Mesothelial cell of epicardium (in vitro differentiated cells): ENCODE data around the gene PDXP. TPM values are rescaled to one million over a fixed set of nuclear protein-coding genes. Genes with fewer than 3 reads are reported as not detected.

Experiments used
- DNase-seq, 2 experiments: peaks; one replicate each; pipeline ENCODE4 v3.0.0; 2021; ENCODE audit warnings: low spot score in 2 of 2; ENCODE audit not compliant: unreplicated experiment in 2 of 2
- H3K27ac Mint-ChIP-seq: 2 replicates; pipeline ENCODE4 v1.8.0; 2021; ENCODE audit warnings: mixed read lengths
- H3K27me3 Mint-ChIP-seq: 2 replicates; pipeline ENCODE4 v1.8.0; 2021; ENCODE audit warnings: low read depth, mixed read lengths
- H3K36me3 Mint-ChIP-seq: 2 replicates; pipeline ENCODE4 v1.8.0; 2021; ENCODE audit warnings: mixed read lengths
- H3K4me1 Mint-ChIP-seq: 2 replicates; pipeline ENCODE4 v1.8.0; 2021; ENCODE audit warnings: mixed read lengths
- H3K4me3 Mint-ChIP-seq: 2 replicates; pipeline ENCODE4 v1.8.0; 2021; ENCODE audit warnings: mild to moderate bottlenecking, moderate library complexity, mixed read lengths
- H3K9me3 Mint-ChIP-seq: 2 replicates; pipeline ENCODE4 v1.8.0; 2021; ENCODE audit warnings: mixed read lengths
- CTCF ChIP-seq: fragments of 200-600 bp; sonication (generic); IDR thresholded peaks from one replicate; pipeline ENCODE4 v1.5.0; 2021; ENCODE audit warnings: antibody characterized with exemption; ENCODE audit not compliant: unreplicated experiment
- total RNA-seq: library from RNA; stranded (reverse); gene quantifications from 3 replicates; pipeline ENCODE4 v1.2.1, GENCODE V29; 2021

PDXP gene
- total RNA-seq, 1 donor from 2014 or later = 15.6 TPM

DNA sequence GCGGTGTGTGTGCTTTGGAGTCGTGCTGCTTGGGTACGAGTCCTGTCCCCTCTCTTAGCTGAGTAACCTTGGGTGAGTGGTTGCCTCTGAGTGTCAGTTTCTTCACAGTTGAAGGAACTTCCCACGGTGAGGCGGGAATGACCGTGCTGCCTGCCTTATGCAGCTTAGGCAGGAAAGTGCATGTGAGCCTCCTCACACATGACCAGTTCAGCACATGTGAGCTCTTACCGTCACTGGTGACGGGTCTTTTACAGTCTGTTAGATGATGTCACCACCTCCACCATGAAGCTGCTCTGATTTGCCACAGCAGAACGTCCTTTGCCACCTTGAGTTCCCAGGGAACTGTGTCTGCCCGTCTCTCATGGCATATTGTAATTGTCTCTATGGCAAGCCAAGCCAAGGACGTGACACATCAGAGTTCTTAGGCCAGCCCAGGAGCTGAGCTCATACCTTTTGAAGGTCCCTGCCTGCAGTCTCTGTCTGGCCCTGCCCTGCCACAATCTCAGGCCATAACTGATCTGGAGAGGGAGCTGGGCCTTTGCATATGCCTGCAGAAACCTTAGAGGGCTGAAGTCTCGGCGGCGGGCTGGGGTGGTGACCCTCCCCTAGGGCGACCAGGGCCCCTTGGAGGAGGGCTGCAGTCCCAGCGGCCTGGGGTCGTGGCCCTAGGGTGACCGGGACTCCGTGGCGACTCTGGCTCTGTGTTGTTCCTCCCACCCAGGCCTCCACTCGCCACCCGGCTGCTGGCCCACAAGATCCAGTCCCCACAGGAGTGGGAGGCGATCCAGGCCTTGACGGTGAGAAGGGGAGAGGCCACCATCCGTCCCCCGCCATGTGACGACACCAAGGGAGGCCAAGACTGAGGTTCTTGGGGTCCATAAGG lies 42.1 kb upstream of the PDXP start:
- Mint-ChIP-seq H3K4me1 (peaks cover 6% of the 10 kb centered on the region), H3K4me3 (no peak overlapping the region), H3K9me3 (no peaks in the 10 kb centered on the region), H3K36me3 (peaks cover 20% of the 10 kb centered on the region), H3K27ac (no peak overlapping the region), H3K27me3 (no peaks in the 10 kb centered on the region)
- TF ChIP-seq CTCF = no peak
- DNase-seq = no peak

- Mint-ChIP-seq H3K36me3 (peaks cover 22% of the 10 kb centered on the region), H3K27ac (no peak overlapping the region), H3K4me3 (no peak overlapping the region), H3K4me1 (peaks cover 6% of the 10 kb centered on the region), H3K9me3 (no peaks in the 10 kb centered on the region), H3K27me3 (no peaks in the 10 kb centered on the region)
- DNase-seq = no peak
- no peak for TF ChIP-seq CTCF
These were observed 41.1 kb upstream of the PDXP start for GRCh38 chr22:37617431-37617830.

DNA sequence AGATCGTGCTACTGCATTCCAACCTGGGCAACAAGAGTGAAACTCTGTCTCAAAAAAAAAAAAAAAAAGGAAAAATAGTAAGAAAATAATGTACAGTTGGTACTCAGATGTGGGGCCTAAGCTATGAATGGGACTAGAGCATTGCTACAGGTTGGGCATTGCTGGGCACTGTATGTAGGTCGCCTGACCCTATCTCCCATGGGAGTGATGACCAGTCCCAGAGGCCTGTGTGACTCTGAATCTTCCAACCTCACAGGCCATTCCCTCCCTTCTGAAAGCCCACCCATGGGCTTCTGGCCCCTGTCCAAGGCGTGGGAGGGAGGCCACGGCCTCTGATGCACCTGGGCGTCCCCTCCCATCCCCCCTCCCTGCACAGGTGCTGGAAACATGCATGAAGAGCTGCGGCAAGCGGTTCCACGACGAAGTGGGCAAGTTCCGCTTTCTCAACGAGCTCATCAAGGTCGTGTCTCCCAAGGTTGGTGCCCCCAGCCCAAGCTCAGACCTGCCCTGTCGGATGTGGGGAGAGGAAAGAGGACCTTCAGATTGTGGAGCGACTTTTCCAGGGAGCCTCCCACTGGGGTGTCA lies 40.4 kb upstream of the PDXP start:
- TF ChIP-seq CTCF = no peak
- Mint-ChIP-seq H3K27ac (no peak overlapping the region), H3K4me1 (peaks cover 6% of the 10 kb centered on the region), H3K36me3 (peaks cover 23% of the 10 kb centered on the region), H3K4me3 (no peak overlapping the region), H3K27me3 (no peaks in the 10 kb centered on the region), H3K9me3 (no peaks in the 10 kb centered on the region)
- DNase-seq = no peak

DNA sequence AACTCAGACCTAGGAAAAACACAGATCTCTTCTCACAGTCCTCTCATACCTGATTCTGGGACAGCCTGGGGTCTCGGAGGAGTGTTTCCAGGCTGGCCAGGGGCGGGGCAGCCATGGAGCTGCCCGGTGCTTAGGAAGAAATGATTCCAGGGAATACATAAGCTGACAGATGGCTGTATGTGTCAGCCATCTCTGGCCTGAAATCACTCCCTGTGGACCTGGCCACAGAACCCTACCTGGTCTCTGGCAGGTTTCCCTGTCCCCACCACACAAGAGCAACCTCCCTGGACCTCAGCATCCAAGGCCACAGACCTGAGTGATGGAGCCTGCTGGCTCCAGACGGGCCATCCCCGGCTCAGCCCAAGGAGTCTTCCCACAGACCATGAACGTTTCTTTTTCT lies 39.8 kb upstream of the PDXP start:
- Mint-ChIP-seq H3K4me3 (no peak overlapping the region), H3K27ac (no peak overlapping the region), H3K36me3 (peaks cover 24% of the 10 kb centered on the region), H3K27me3 (no peaks in the 10 kb centered on the region), H3K9me3 (no peaks in the 10 kb centered on the region), H3K4me1 (peaks cover 2% of the 10 kb centered on the region)
- TF ChIP-seq CTCF = no peak
- no peak for DNase-seq

DNA sequence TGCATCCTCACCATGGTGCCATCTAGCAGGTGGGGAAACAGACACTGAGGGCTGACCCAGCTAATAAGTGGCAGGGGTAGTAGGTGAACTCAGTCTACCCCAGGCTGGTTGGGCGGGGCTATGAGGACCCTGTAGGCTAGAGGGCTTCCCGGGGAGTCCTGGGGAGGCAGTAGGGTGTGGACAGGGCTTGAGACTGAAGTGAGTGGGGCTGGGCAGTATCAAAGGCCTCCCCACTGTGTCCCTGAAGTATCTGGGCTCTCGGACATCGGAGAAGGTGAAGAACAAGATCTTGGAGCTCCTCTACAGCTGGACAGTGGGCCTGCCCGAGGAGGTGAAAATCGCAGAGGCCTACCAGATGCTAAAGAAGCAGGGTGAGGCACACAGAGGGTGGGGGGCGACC lies 38.5 kb upstream of the PDXP start:
- no peak for DNase-seq
- H3K9me3 Mint-ChIP-seq = no peaks in the 10 kb centered on the region
- no peak overlapping the region for H3K27ac Mint-ChIP-seq
- H3K4me3 Mint-ChIP-seq = no peak overlapping the region
- TF ChIP-seq CTCF = no peak
- H3K27me3 Mint-ChIP-seq = no peaks in the 10 kb centered on the region
- peaks cover 23% of the 10 kb centered on the region for H3K36me3 Mint-ChIP-seq
- peaks cover 3% of the 10 kb centered on the region for H3K4me1 Mint-ChIP-seq
